Endodermal cell (in vitro differentiated cells): ENCODE results near the gene NAA38. TPM values are rescaled to one million over a fixed set of nuclear protein-coding genes. Genes with fewer than 3 reads are reported as not detected.
A peak's percentile ranks its signal among the peaks of the same experiment; 100 is the strongest.

ENCODE experiments used
- DNase-seq: peaks from one replicate; pipeline ENCODE4 v3.0.0-alpha.2; 2017
- H3K27ac ChIP-seq: 2 replicates; pipeline ENCODE4 v1.5.1; 2013; ENCODE audit warnings: mild to moderate bottlenecking, low read depth, low read length, moderate library complexity
- H3K27me3 ChIP-seq: 2 replicates; pipeline ENCODE4 v1.6.1; 2013; ENCODE audit warnings: mild to moderate bottlenecking, low read length, moderate library complexity; ENCODE audit not compliant: insufficient read depth, control insufficient read depth, poor library complexity, severe bottlenecking
- H3K36me3 ChIP-seq: 2 replicates; pipeline ENCODE4 v1.7.0; 2013; ENCODE audit warnings: mild to moderate bottlenecking, low read length, moderate library complexity; ENCODE audit not compliant: control insufficient read depth, insufficient read depth
- H3K4me1 ChIP-seq: one replicate; pipeline ENCODE4 v1.7.0; 2013; ENCODE audit warnings: low read length; ENCODE audit not compliant: control insufficient read depth, insufficient read depth
- H3K4me3 ChIP-seq: 2 replicates; pipeline ENCODE4 v1.5.1; 2013; ENCODE audit warnings: mild to moderate bottlenecking, low read length, moderate library complexity
- H3K9ac ChIP-seq: 2 replicates; pipeline ENCODE4 v1.6.1; 2013; ENCODE audit warnings: mild to moderate bottlenecking, low read length, moderate library complexity; ENCODE audit not compliant: poor library complexity, severe bottlenecking; ENCODE audit errors: extremely low read depth
- H3K9me3 ChIP-seq: 2 replicates; pipeline ENCODE4 v1.6.1; 2013; ENCODE audit warnings: mild to moderate bottlenecking, low read length, moderate library complexity; ENCODE audit not compliant: control insufficient read depth
- H3K27ac Mint-ChIP-seq: 2 replicates; pipeline ENCODE4 v1.8.0; 2020; ENCODE audit warnings: mixed read lengths
- H3K27me3 Mint-ChIP-seq: 2 replicates; pipeline ENCODE4 v1.8.0; 2021; ENCODE audit warnings: mild to moderate bottlenecking, mixed read lengths; ENCODE audit not compliant: insufficient read depth
- H3K36me3 Mint-ChIP-seq: 2 replicates; pipeline ENCODE4 v1.8.0; 2020; ENCODE audit warnings: low read depth, mixed read lengths
- H3K4me1 Mint-ChIP-seq: 2 replicates; pipeline ENCODE4 v1.8.0; 2020; ENCODE audit warnings: mixed read lengths
- H3K4me3 Mint-ChIP-seq: 2 replicates; pipeline ENCODE4 v1.8.0; 2020; ENCODE audit warnings: mild to moderate bottlenecking, moderate library complexity, mixed read lengths
- H3K9me3 Mint-ChIP-seq: 2 replicates; pipeline ENCODE4 v1.8.0; 2020; ENCODE audit warnings: mild to moderate bottlenecking, mixed read lengths
- WGBS, 2 experiments: methylation state at CpG; one replicate each; pipeline versions ENCODE4 v1.1.5 to v1.1.7; 2013; ENCODE audit warnings: missing lambda C conversion rate in 2 of 2, mixed read lengths in 1 of 2; ENCODE audit not compliant: insufficient coverage in 1 of 2, insufficient read length in 1 of 2; 5-methylcytosine and 5-hydroxymethylcytosine counted together
- total RNA-seq, 2 donors: library from RNA; stranded (reverse); fragmentation: NEBNext Ultra II Directional in 1 of 2; extraction: Animal tissue kit (Norgen Biotek cat#: 25700) in 1 of 2; gene quantifications; 2 replicates in 1 of 2; 3 replicates in 1 of 2; pipeline ENCODE4 v1.2.1, GENCODE V29; 2021
- TF ChIP-seq, protein P1 (sequence below): fragments of 200-600 bp; sonication (generic); conservative IDR thresholded peaks from 2 replicates; pipeline ENCODE4 v1.5.0; 2021; ENCODE audit warnings: antibody characterized with exemption, mild to moderate bottlenecking

Gene NAA38
- total RNA-seq, 2 donors from 2014 or later, result 38.9 to 44.8 TPM

DNA sequence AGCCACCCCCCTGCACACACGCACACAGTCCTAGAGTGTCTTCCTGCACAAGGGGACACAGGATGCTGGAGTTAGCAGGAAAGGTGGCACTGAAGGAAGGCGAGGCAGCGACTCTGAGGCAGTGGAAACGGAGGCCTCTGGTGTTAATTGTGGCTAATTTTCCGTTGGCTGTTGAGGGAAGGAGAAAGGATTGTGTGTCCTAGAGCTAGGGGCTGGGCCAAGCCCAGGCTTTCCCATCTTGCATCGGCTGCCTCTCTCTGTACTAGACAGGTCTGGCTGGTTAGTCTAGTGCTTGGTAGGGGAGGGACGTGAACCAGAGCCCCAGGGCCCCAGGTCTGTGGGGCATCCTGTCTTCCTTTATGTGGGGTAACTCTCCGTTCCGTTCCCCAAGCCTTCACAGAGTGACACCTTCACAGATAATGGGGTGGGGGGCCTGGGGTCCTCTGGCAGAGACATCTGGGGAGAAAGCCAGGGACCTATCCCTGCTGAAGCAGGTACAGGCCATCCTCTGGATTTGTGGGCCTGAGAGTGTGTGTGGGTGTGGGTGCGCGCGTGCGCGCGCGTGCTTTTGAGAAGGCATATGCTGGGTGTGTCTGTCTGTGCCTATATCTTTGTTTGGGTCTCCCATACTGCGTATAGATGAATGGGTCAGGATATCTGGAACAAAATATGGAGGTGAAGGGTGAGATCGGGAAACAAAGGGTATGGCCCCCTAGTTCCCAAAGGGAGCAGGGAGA lies 31.0 kb upstream of the NAA38 start, which contains the start of gene CHD3:
Gene CHD3, plus strand, starts transcription at position 606 of the 737 bp plus-strand sequence. CDS start 212 bp downstream, outside the sequence.
- peak within 1 kb of the TSS; percentile 90 for H3K27ac ChIP-seq
- peak within 1 kb of the TSS; percentile 81 for H3K4me3 ChIP-seq

DNA sequence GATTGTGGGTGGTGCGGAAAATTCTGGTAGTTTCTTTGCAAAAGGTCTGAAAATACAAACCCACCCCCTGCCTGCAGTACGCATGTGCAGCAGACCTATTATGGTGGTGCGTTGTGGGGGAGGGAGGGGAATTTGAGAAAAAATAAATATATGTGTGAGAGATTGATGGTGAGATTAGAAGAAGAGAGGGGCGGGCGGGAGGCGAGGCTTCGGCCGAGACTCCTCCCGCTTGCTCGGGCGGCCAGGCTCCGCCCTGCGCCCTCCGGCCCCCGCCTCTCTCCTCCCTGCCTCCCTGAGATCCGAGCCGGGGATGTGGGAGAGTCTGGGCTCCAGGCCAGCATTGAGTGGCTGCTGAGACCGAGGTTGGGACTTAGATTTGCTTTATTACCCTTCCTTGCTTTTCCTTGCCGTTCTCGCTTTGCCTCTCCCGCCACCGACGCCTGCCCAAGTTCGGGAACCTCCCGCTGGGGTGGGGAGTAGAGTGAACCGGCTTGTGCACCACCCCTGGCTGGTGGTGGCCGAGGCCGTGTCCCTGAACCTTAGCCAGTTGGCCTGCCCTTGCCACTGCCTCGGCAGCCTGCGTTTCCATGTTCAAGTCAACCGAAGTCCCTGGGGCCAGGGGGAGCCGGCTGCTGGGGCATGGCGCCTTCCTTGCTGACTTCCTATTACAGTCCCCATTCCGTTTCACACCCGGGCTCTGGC lies 30.3 kb upstream of the NAA38 start:
- Histone ChIP-seq H3K36me3 (peaks cover 26% of the 10 kb centered on the region), H3K4me1 (peaks cover 9% of the 10 kb centered on the region), H3K9me3 (no peaks in the 10 kb centered on the region), H3K9ac (peak overlapping the region; percentile 44), H3K27me3 (no peaks in the 10 kb centered on the region), H3K27ac (peak overlapping the region; percentile 93), H3K4me3 (peak overlapping the region; percentile 81)
- peaks cover 8% of the 10 kb centered on the region for H3K27me3 Mint-ChIP-seq
- peak; percentile 94 for DNase-seq
- H3K9me3 Mint-ChIP-seq, result no peaks in the 10 kb centered on the region
- peaks cover 16% of the 10 kb centered on the region for H3K36me3 Mint-ChIP-seq
- no peak overlapping the region for H3K4me3 Mint-ChIP-seq
- TF ChIP-seq, protein P1, sequence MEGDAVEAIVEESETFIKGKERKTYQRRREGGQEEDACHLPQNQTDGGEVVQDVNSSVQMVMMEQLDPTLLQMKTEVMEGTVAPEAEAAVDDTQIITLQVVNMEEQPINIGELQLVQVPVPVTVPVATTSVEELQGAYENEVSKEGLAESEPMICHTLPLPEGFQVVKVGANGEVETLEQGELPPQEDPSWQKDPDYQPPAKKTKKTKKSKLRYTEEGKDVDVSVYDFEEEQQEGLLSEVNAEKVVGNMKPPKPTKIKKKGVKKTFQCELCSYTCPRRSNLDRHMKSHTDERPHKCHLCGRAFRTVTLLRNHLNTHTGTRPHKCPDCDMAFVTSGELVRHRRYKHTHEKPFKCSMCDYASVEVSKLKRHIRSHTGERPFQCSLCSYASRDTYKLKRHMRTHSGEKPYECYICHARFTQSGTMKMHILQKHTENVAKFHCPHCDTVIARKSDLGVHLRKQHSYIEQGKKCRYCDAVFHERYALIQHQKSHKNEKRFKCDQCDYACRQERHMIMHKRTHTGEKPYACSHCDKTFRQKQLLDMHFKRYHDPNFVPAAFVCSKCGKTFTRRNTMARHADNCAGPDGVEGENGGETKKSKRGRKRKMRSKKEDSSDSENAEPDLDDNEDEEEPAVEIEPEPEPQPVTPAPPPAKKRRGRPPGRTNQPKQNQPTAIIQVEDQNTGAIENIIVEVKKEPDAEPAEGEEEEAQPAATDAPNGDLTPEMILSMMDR, result no peak
- no peak overlapping the region for H3K27ac Mint-ChIP-seq
- WGBS, 2 experiments, result 7 to 20% methylated on average over 7 to 34 of the region's 35 CpGs
- H3K4me1 Mint-ChIP-seq, result peaks cover 4% of the 10 kb centered on the region

More for the DNA sequence above, 31.0 kb upstream of the NAA38 start, which contains the start of gene CHD3:
- TF ChIP-seq, protein P1, result no peak
- Mint-ChIP-seq H3K27ac (no peak within 1 kb of the TSS), H3K36me3 (peaks cover 17% of the 10 kb centered on the region), H3K4me1 (peaks cover 4% of the 10 kb centered on the region), H3K9me3 (no peaks in the 10 kb centered on the region), H3K27me3 (peaks cover 8% of the 10 kb centered on the region), H3K4me3 (no peak within 1 kb of the TSS)
- Histone ChIP-seq H3K9ac (peak within 1 kb of the TSS; percentile 44), H3K36me3 (peaks cover 24% of the 10 kb centered on the region), H3K9me3 (no peaks in the 10 kb centered on the region), H3K4me1 (peaks cover 9% of the 10 kb centered on the region), H3K27me3 (no peaks in the 10 kb centered on the region)
- DNase-seq, result no peak
- 64 to 81% methylated on average over 5 to 18 of the region's 18 CpGs for WGBS, 2 experiments

DNA sequence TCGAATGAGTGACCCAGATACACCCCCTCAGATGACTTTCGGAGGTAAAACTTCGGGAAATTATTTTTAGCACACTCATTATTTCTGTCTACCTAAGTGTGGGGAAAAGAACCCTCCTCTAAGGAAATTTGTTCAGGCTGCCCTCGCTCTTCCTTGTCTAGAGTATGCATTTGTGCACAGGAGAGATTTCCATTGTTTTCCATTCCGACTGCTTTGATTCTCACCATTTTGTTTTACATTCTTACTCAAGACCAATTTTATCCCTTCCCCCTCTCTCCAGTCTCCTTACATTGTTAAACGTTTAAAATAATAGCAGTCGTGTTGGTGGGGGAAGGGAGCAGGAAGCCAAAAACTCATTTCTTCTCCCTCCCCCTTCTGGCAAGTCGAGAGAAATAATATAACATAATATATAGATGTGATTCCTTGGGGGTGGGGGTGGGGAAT lies 29.7 kb upstream of the NAA38 start:
- no peak for DNase-seq
- Histone ChIP-seq H3K27me3 (no peaks in the 10 kb centered on the region), H3K27ac (peak overlapping the region; percentile 93), H3K36me3 (peaks cover 27% of the 10 kb centered on the region), H3K4me1 (peaks cover 9% of the 10 kb centered on the region), H3K9ac (peak overlapping the region; percentile 41), H3K9me3 (no peaks in the 10 kb centered on the region), H3K4me3 (peak overlapping the region; percentile 81)
- TF ChIP-seq, protein P1, result no peak
- Mint-ChIP-seq H3K4me1 (peaks cover 4% of the 10 kb centered on the region), H3K9me3 (no peaks in the 10 kb centered on the region), H3K27me3 (peaks cover 8% of the 10 kb centered on the region), H3K36me3 (peaks cover 15% of the 10 kb centered on the region), H3K27ac (no peak overlapping the region), H3K4me3 (no peak overlapping the region)
- WGBS, 2 experiments, result 15 to 18% methylated on average over 3 to 5 of the region's 8 CpGs
